DMS79 (cell line): ENCODE results near the gene SNRPA1.
A peak's percentile ranks its signal among the peaks of the same experiment; 100 is the strongest.

Experiments used
- DNase-seq: peaks from one replicate; lab custom pipeline; 2025; lab: John Stamatoyannopoulos, UW

Gene SNRPA1

GRCh38 chr15:101318839-101319238, 23.8 kb upstream of the SNRPA1 start:
- no peak for DNase-seq

GRCh38 chr15:101318147-101318819, 23.2 kb upstream of the SNRPA1 start:
- DNase-seq, result no peak

GRCh38 chr15:101317336-101317872, 22.4 kb upstream of the SNRPA1 start:
- DNase-seq, result no peak

GRCh38 chr15:101316529-101316928, 21.5 kb upstream of the SNRPA1 start:
- no peak for DNase-seq

- no peak for DNase-seq
Measured at GRCh38 chr15:101315736-101316135, 20.7 kb upstream of the SNRPA1 start.

- DNase-seq, result no peak
Measured at GRCh38 chr15:101314336-101315125, 19.5 kb upstream of the SNRPA1 start.

- DNase-seq, result no peak
Measured at GRCh38 chr15:101313041-101313761, 18.2 kb upstream of the SNRPA1 start.

GRCh38 chr15:101310508-101310907, 15.5 kb upstream of the SNRPA1 start:
- no peak for DNase-seq

GRCh38 chr15:101310161-101310480, 15.1 kb upstream of the SNRPA1 start:
- no peak for DNase-seq

- no peak for DNase-seq
Measured at GRCh38 chr15:101309436-101310160, 14.6 kb upstream of the SNRPA1 start.

- no peak for DNase-seq
Measured at GRCh38 chr15:101308604-101309435, 13.8 kb upstream of the SNRPA1 start.

GRCh38 chr15:101307897-101308603, 13.0 kb upstream of the SNRPA1 start:
- DNase-seq, result no peak

GRCh38 chr15:101307048-101307896, 12.2 kb upstream of the SNRPA1 start:
- peak; percentile 23 for DNase-seq

- no peak for DNase-seq
Measured at GRCh38 chr15:101306341-101307047, 11.4 kb upstream of the SNRPA1 start.

GRCh38 chr15:101305820-101306255, 10.8 kb upstream of the SNRPA1 start:
- no peak for DNase-seq

- DNase-seq, result no peak
Measured at GRCh38 chr15:101303408-101303807, 8.4 kb upstream of the SNRPA1 start.

- DNase-seq, result no peak
Measured at GRCh38 chr15:101296418-101297405, 1.7 kb upstream of the SNRPA1 start.
